ENCODE measurements around the gene GCA.

Gene GCA

DNA sequence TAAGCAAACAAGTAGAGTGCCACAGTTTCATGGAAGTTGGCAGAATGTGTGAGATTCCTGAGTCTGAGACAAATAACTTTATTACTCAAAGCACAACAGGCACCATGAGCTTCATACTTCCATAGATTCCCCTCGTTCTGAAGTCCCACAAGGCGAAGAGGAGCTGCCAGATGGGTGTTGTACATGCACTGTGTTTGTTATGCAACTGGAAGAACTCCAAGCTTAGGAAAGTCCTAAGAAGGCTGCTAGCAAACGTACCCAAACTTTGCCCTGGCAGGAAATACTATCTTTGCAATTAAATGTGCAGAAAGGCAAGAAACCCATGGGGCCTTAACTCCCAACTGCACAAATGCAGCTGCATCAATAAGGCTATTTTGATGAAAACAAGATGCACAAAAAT is 1.6 kb upstream of the GCA start:
- Histone ChIP-seq H2BK5ac (ENCODE audit: low read depth, low read length, poor library complexity) (no peak overlapping the region), H2BK120ac (ENCODE audit: insufficient read depth, low read length, poor library complexity) (no peak overlapping the region), H3K27me3 (ENCODE audit: insufficient read depth, low read length) (no peaks in the 10 kb centered on the region), H3K36me3 (ENCODE audit: control insufficient read depth in 1 of 2, insufficient read depth in 2 of 2, low read length in 2 of 2) (no peaks in the 10 kb centered on the region), H3K79me1 (ENCODE audit: low read length) (peaks cover 4% of the 10 kb centered on the region), H3K79me2 (ENCODE audit: control insufficient read depth, insufficient read depth, low read length, poor library complexity) (no peaks in the 10 kb centered on the region), H3K4me2 (ENCODE audit: low read length) (no peak overlapping the region), H2AFZ (ENCODE audit: insufficient read depth, low read length, poor library complexity) (no peak overlapping the region), H3K23ac (ENCODE audit: low read length) (no peak overlapping the region), H4K91ac (ENCODE audit: low read depth, low read length) (no peak overlapping the region), H2AK5ac (ENCODE audit: low read length) (no peak overlapping the region), H3K27ac (ENCODE audit: low read depth, low read length) (no peak overlapping the region), H3K4ac (ENCODE audit: low read depth, low read length) (no peak overlapping the region), H2BK12ac (ENCODE audit: low read length) (no peak overlapping the region), H3K9me3 (ENCODE audit: insufficient read depth, low read depth, low read length) (no peaks in the 10 kb centered on the region), H3K18ac (ENCODE audit: low read length) (no peak overlapping the region), H4K8ac (ENCODE audit: low read depth, low read length) (no peak overlapping the region), H3K9ac (ENCODE audit: low read length) (no peak overlapping the region), H3K4me3 (ENCODE audit: low read depth, low read length) (no peak overlapping the region), H3K4me1 (ENCODE audit: control insufficient read depth in 1 of 2, insufficient read depth in 2 of 2, low read length in 2 of 2) (peaks cover 0 to 5% of the 10 kb centered on the region in 2 experiments), H3K14ac (ENCODE audit: low read length) (no peak overlapping the region), H4K12ac (ENCODE audit: low read depth, low read length) (no peak overlapping the region)
- no peak for DNase-seq
- WGBS (ENCODE audit: extremely low coverage, insufficient coverage, insufficient read length), result no CpG with 5 or more reads among the region's 3 CpGs

DNA sequence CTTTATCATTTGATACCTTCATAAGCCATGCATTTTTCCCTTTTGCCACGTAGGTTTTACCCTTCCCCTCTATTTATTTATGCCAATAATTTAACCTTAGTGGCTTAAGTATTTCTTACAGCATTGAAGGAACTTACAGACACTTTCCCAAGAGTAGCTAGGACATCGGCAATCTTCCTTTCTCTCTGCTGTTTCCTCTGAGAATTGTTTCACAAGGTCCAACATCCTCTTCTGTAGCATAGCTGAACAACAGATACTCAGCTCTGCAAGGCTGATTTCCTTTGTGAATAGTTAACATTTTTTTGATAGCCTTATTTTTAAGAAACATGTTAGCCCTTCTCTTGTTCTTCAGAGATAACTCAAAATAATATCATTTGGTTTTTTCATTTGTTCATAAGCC is 1.1 kb upstream of the GCA start:
- no peak for DNase-seq
- Histone ChIP-seq H2BK12ac (ENCODE audit: low read length) (no peak overlapping the region), H3K23ac (ENCODE audit: low read length) (no peak overlapping the region), H2BK120ac (ENCODE audit: insufficient read depth, low read length, poor library complexity) (no peak overlapping the region), H3K4me1 (ENCODE audit: control insufficient read depth in 1 of 2, insufficient read depth in 2 of 2, low read length in 2 of 2) (peaks cover 0 to 5% of the 10 kb centered on the region in 2 experiments), H3K9ac (ENCODE audit: low read length) (no peak overlapping the region), H3K27ac (ENCODE audit: low read depth, low read length) (no peak overlapping the region), H3K4me3 (ENCODE audit: low read depth, low read length) (no peak overlapping the region), H3K4ac (ENCODE audit: low read depth, low read length) (no peak overlapping the region), H4K12ac (ENCODE audit: low read depth, low read length) (no peak overlapping the region), H2AFZ (ENCODE audit: insufficient read depth, low read length, poor library complexity) (no peak overlapping the region), H4K8ac (ENCODE audit: low read depth, low read length) (no peak overlapping the region), H3K79me1 (ENCODE audit: low read length) (peaks cover 4% of the 10 kb centered on the region), H4K91ac (ENCODE audit: low read depth, low read length) (no peak overlapping the region), H2BK5ac (ENCODE audit: low read depth, low read length, poor library complexity) (no peak overlapping the region), H3K14ac (ENCODE audit: low read length) (no peak overlapping the region), H3K9me3 (ENCODE audit: insufficient read depth, low read depth, low read length) (no peaks in the 10 kb centered on the region), H2AK5ac (ENCODE audit: low read length) (no peak overlapping the region), H3K18ac (ENCODE audit: low read length) (no peak overlapping the region), H3K4me2 (ENCODE audit: low read length) (no peak overlapping the region), H3K36me3 (ENCODE audit: control insufficient read depth in 1 of 2, insufficient read depth in 2 of 2, low read length in 2 of 2) (no peaks in the 10 kb centered on the region), H3K79me2 (ENCODE audit: control insufficient read depth, insufficient read depth, low read length, poor library complexity) (no peaks in the 10 kb centered on the region), H3K27me3 (ENCODE audit: insufficient read depth, low read length) (no peaks in the 10 kb centered on the region)
- no CpG with 5 or more reads among the region's 2 CpGs for WGBS (ENCODE audit: extremely low coverage, insufficient coverage, insufficient read length)

DNA sequence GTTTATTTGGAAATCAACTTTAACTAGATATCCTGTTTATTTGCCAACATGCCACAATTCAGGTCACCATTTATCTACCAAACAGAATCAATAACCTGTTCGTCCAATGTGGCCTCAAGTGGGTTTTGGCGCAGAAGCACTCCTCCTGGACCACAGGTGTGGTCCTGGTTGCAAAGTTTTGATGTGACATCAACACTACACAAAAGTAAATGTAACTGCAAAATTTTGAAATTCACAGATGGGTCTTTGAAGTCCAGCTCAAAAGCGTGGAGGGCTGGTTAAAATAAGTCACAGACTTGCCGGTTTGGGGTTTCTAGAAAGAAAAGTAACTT is 474 bp upstream of the GCA start:
- H3K4me3 ChIP-seq (ENCODE audit: low read depth, low read length), result no peak overlapping the region
- H3K23ac ChIP-seq (ENCODE audit: low read length), result no peak overlapping the region
- peaks cover 4% of the 10 kb centered on the region for H3K79me1 ChIP-seq (ENCODE audit: low read length)
- H3K79me2 ChIP-seq (ENCODE audit: control insufficient read depth, insufficient read depth, low read length, poor library complexity), result no peaks in the 10 kb centered on the region
- H2AK5ac ChIP-seq (ENCODE audit: low read length), result no peak overlapping the region
- H3K36me3 ChIP-seq (ENCODE audit: control insufficient read depth in 1 of 2, insufficient read depth in 2 of 2, low read length in 2 of 2), result no peaks in the 10 kb centered on the region
- H3K4me2 ChIP-seq (ENCODE audit: low read length), result peak overlapping the region; percentile 70
- H3K18ac ChIP-seq (ENCODE audit: low read length), result no peak overlapping the region
- no peaks in the 10 kb centered on the region for H3K9me3 ChIP-seq (ENCODE audit: insufficient read depth, low read depth, low read length)
- H3K4me1 ChIP-seq (ENCODE audit: control insufficient read depth in 1 of 2, insufficient read depth in 2 of 2, low read length in 2 of 2), result peaks cover 0 to 5% of the 10 kb centered on the region in 2 experiments
- H2AFZ ChIP-seq (ENCODE audit: insufficient read depth, low read length, poor library complexity), result peak overlapping the region; percentile 45
- no peak overlapping the region for H2BK5ac ChIP-seq (ENCODE audit: low read depth, low read length, poor library complexity)
- H4K12ac ChIP-seq (ENCODE audit: low read depth, low read length), result peak overlapping the region; percentile 7
- no peak overlapping the region for H3K4ac ChIP-seq (ENCODE audit: low read depth, low read length)
- no peak for DNase-seq
- no peak overlapping the region for H2BK120ac ChIP-seq (ENCODE audit: insufficient read depth, low read length, poor library complexity)
- no peaks in the 10 kb centered on the region for H3K27me3 ChIP-seq (ENCODE audit: insufficient read depth, low read length)
- H4K8ac ChIP-seq (ENCODE audit: low read depth, low read length), result peak overlapping the region; percentile 7
- no peak overlapping the region for H2BK12ac ChIP-seq (ENCODE audit: low read length)
- no peak overlapping the region for H3K14ac ChIP-seq (ENCODE audit: low read length)
- H4K91ac ChIP-seq (ENCODE audit: low read depth, low read length), result no peak overlapping the region
- WGBS (ENCODE audit: extremely low coverage, insufficient coverage, insufficient read length), result no CpG with 5 or more reads among the region's 4 CpGs
- no peak overlapping the region for H3K27ac ChIP-seq (ENCODE audit: low read depth, low read length)
- H3K9ac ChIP-seq (ENCODE audit: low read length), result no peak overlapping the region

DNA sequence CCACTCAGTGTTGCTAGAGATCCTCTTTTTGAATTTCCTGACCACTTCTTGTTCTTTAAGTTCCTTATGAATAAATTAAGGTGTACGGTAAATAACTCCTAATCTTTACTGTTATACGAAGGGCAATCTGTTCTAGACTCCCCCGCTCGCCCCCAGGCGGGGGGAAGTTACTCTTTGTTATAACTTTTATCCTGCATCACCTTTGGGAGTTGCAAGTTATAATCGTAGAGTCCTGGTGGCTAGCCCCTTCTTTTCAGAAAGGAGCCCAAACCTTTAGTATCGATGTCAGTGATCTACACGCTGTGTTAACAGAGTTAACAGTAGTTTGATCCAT is 652 bp downstream of the GCA start:
- no peak overlapping the region for H2BK120ac ChIP-seq (ENCODE audit: insufficient read depth, low read length, poor library complexity)
- H3K9ac ChIP-seq (ENCODE audit: low read length), result no peak overlapping the region
- no peak overlapping the region for H3K4ac ChIP-seq (ENCODE audit: low read depth, low read length)
- H2BK5ac ChIP-seq (ENCODE audit: low read depth, low read length, poor library complexity), result no peak overlapping the region
- peak overlapping the region; percentile 82 for H4K8ac ChIP-seq (ENCODE audit: low read depth, low read length)
- DNase-seq, result no peak
- H3K79me2 ChIP-seq (ENCODE audit: control insufficient read depth, insufficient read depth, low read length, poor library complexity), result no peaks in the 10 kb centered on the region
- no peaks in the 10 kb centered on the region for H3K27me3 ChIP-seq (ENCODE audit: insufficient read depth, low read length)
- H3K23ac ChIP-seq (ENCODE audit: low read length), result no peak overlapping the region
- H4K91ac ChIP-seq (ENCODE audit: low read depth, low read length), result no peak overlapping the region
- H2BK12ac ChIP-seq (ENCODE audit: low read length), result no peak overlapping the region
- WGBS (ENCODE audit: extremely low coverage, insufficient coverage, insufficient read length), result no CpG with 5 or more reads among the region's 8 CpGs
- H3K4me1 ChIP-seq (ENCODE audit: control insufficient read depth in 1 of 2, insufficient read depth in 2 of 2, low read length in 2 of 2), result peaks cover 0 to 5% of the 10 kb centered on the region in 2 experiments
- no peak overlapping the region for H3K14ac ChIP-seq (ENCODE audit: low read length)
- no peak overlapping the region for H4K12ac ChIP-seq (ENCODE audit: low read depth, low read length)
- peak overlapping the region; percentile 96 for H3K4me3 ChIP-seq (ENCODE audit: low read depth, low read length)
- H2AK5ac ChIP-seq (ENCODE audit: low read length), result no peak overlapping the region
- H3K4me2 ChIP-seq (ENCODE audit: low read length), result peak overlapping the region; percentile 70
- peak overlapping the region; percentile 95 for H2AFZ ChIP-seq (ENCODE audit: insufficient read depth, low read length, poor library complexity)
- H3K79me1 ChIP-seq (ENCODE audit: low read length), result peaks cover 4% of the 10 kb centered on the region
- H3K9me3 ChIP-seq (ENCODE audit: insufficient read depth, low read depth, low read length), result no peaks in the 10 kb centered on the region
- no peaks in the 10 kb centered on the region for H3K36me3 ChIP-seq (ENCODE audit: control insufficient read depth in 1 of 2, insufficient read depth in 2 of 2, low read length in 2 of 2)
- H3K18ac ChIP-seq (ENCODE audit: low read length), result no peak overlapping the region
- no peak overlapping the region for H3K27ac ChIP-seq (ENCODE audit: low read depth, low read length)

Data from trophoblast cell (in vitro differentiated cells and primary cell).